Heart left ventricle (tissue), 16 donors: ENCODE measurements around the gene MYD88. TPM values are rescaled to one million over a fixed set of nuclear protein-coding genes. Genes with fewer than 3 reads are reported as not detected.

ENCODE experiments used
- ATAC-seq, 4 donors: fragments of 200-7000 bp; cut with Tn5 transposase; one replicate each; pipeline ENCODE4 v1.9.1; 2020 to 2022; ENCODE audit warnings: moderate library complexity in 4 of 4, mild to moderate bottlenecking in 3 of 4, moderate number of reproducible peaks in 1 of 4
- DNase-seq, 5 donors: peaks; one replicate each; pipeline ENCODE4 v3.0.0-alpha.2; 2020
- H3K27ac ChIP-seq, 12 donors: fragments of 200-600 bp; sonication (generic) in 4 of 12; one replicate each; pipeline versions ENCODE4 v1.5.0 to v1.8.0; 2016 to 2022; ENCODE audit warnings: mild to moderate bottlenecking in 2 of 12
- H3K27me3 ChIP-seq, 9 donors: fragments of 200-600 bp; sonication (generic) in 2 of 9; one replicate each; pipeline versions ENCODE4 v1.5.1 to v1.8.0; 2016 to 2022; ENCODE audit warnings: mild to moderate bottlenecking in 3 of 9
- H3K36me3 ChIP-seq, 9 donors: fragments of 200-600 bp; sonication (generic) in 2 of 9; one replicate each; pipeline versions ENCODE4 v1.5.0 to v1.8.0; 2018 to 2022; ENCODE audit warnings: mild to moderate bottlenecking in 2 of 9
- H3K4me1 ChIP-seq, 12 donors: fragments of 200-600 bp; sonication (generic) in 4 of 12; one replicate each; pipeline versions ENCODE4 v1.5.0 to v1.8.0; 2016 to 2022; ENCODE audit warnings: mild to moderate bottlenecking in 3 of 12
- H3K4me3 ChIP-seq, 12 donors: fragments of 200-600 bp; sonication (generic) in 4 of 12; one replicate each; pipeline versions ENCODE4 v1.5.0 to v1.8.0; 2017 to 2022; ENCODE audit warnings: mild to moderate bottlenecking in 9 of 12, moderate library complexity in 4 of 12
- H3K9me3 ChIP-seq, 12 donors: fragments of 200-600 bp; sonication (generic) in 4 of 12; one replicate each; pipeline versions ENCODE4 v1.5.0 to v1.8.0; 2016 to 2022; ENCODE audit warnings: mild to moderate bottlenecking in 1 of 12
- POLR2A ChIP-seq, 2 donors: fragments of 450-650 bp; IDR thresholded peaks; one replicate each; pipeline ENCODE4 v1.6.1; 2017; ENCODE audit warnings: antibody characterized with exemption in 2 of 2, mild to moderate bottlenecking in 2 of 2, moderate library complexity in 2 of 2
- WGBS, 4 donors: extraction: QIAGEN DNeasy Blood & Tissue Kit in 2 of 4; methylation state at CpG; one replicate each; pipeline versions ENCODE4 v1.1.5 to v1.1.7; 2013 to 2018; 5-methylcytosine and 5-hydroxymethylcytosine counted together
- intact Hi-C, 10 donors: fragments of 100-400 bp; cut with DNase I; formaldehyde crosslinking; loops; one replicate each; pipeline versions ENCODE4 v1.11.1 to v1.14.2; 2022
- polyA plus RNA-seq, 2 donors: library from polyadenylated mRNA; stranded (reverse); fragments of 200-250 nt; gene quantifications; one replicate each; pipeline ENCODE4 v1.2.3, GENCODE V29; 2013
- total RNA-seq, 9 donors: library from RNA; depleted of rRNA in 2 of 9; stranded (reverse); fragments of >200 nt in 2 of 9; fragmentation: NEBNext Ultra II Directional in 3 of 9; extraction: Animal tissue kit (Norgen Biotek cat#: 25700) in 3 of 9; gene quantifications; one replicate each; pipeline versions ENCODE4 v1.1.0 to v1.2.4, GENCODE V29; 2016 to 2023
- TF ChIP-seq, protein P1 (sequence below), 12 donors: fragments of 200-600 bp; sonication (generic) in 4 of 12; IDR thresholded peaks; one replicate each; pipeline versions ENCODE4 v1.5.0 to v1.8.0; 2018 to 2022; ENCODE audit warnings: antibody characterized with exemption in 12 of 12, mild to moderate bottlenecking in 5 of 12
- donor health status: ischemic (EF 13 %, LVEDD 7.1; RV severe dilation, severe dysfunction).
- donor health status: healthy with polysubstance abuse.
- donor health status: DM: no; HTN: yes; CAD: no.
- donor health status: DM: no; HTN: no; CAD: no.
- donor health status: ischemic (EF 25% LVEDD 6.9; RV normal size, moderate dysfunction).
- donor health status: ischemic (EF 25% LVEDD 5.7; RV mildly dilated, moderate dysfunction).
- donor health status: healthy.
- donor health status: DM: yes; HTN: yes; CAD: no.
- donor health status: ischemic (EF 35%, LVEDD 5.7; RV mildly dilated, moderate dysfunction).
- donor health status: nonischemic (EF 11% LVEDD 7.7; RV severe dilation, severe dysfunction).
- donor health status: DM: yes; HTN: yes; CAD: no.
- donor health status: PGD.
- donor health status: ischemic (EF 29% LVEDD 5.4; RV normal size, mild dysfunction).
- donor health status: nonischemic (EF 23%, LVEDD 6.1; RV moderate dilation, normal function).

Gene MYD88
- total and polyA plus RNA-seq, 11 donors, result 3.7 to 47.2 (median 8.2) TPM

DNA sequence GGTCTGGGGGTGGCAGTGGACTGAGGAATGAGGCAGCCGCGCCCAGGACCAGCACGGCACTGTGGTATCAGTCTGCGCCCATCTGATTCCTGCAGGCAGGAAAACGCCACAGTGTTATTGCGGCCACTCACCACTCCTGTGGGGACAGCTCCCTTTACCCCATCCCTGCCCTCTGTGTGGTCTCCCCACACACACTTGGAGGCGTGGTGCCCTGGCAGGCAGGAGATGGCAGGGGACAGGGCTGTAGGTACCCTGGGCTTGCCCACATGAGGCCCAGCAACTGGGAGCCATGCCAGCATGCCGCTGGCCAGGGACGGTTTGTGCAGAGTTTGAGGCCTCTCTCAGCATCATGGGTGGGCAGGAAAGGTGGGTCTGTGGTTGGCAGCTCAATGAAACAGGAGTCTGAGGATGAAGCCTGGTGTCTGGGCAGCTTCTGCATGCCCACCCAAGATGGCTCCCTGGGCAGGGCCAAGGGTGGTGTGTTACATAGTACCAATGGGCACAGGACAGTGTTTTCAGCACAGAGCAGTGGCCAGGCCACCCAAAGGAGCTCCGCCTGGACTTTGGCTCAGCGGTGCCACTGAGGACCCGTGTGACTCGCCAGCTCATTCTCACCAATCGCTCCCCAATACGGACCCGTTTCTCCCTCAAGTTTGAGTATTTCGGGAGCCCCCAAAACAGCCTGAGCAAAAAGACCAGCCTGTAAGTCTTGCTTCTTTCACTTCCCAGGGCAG lies 28.7 kb upstream of the MYD88 start:
- H3K27ac ChIP-seq, result no peak overlapping the region
- WGBS, 4 donors, result 89 to 94% (median 93%) methylated on average over 17 of the region's 17 CpGs
- H3K4me3 ChIP-seq, result no peak overlapping the region
- peaks cover 0 to 6% (median 0%) of the 10 kb centered on the region in 9 donors for H3K27me3 ChIP-seq
- H3K9me3 ChIP-seq, result peaks cover 0 to 13% (median 2%) of the 10 kb centered on the region in 12 donors
- intact Hi-C loops, result loop anchor here in 4 of 10 donors (10.0 kb wide), 4 partner anchors 105 to 375 kb away; partner anchors contain the start of gene XYLB (in 1 of the 4)
- H3K36me3 ChIP-seq, result no peaks in the 10 kb centered on the region
- no peak for TF ChIP-seq POLR2A (IDR thresholded peaks at IDR 0.05)
- TF ChIP-seq, protein P1, sequence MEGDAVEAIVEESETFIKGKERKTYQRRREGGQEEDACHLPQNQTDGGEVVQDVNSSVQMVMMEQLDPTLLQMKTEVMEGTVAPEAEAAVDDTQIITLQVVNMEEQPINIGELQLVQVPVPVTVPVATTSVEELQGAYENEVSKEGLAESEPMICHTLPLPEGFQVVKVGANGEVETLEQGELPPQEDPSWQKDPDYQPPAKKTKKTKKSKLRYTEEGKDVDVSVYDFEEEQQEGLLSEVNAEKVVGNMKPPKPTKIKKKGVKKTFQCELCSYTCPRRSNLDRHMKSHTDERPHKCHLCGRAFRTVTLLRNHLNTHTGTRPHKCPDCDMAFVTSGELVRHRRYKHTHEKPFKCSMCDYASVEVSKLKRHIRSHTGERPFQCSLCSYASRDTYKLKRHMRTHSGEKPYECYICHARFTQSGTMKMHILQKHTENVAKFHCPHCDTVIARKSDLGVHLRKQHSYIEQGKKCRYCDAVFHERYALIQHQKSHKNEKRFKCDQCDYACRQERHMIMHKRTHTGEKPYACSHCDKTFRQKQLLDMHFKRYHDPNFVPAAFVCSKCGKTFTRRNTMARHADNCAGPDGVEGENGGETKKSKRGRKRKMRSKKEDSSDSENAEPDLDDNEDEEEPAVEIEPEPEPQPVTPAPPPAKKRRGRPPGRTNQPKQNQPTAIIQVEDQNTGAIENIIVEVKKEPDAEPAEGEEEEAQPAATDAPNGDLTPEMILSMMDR (IDR thresholded peaks at IDR 0.05), result no peak
- DNase-seq, result peak in 2 of 5 donors; percentile 12 to 51
- peaks cover 0 to 7% (median 0%) of the 10 kb centered on the region in 12 donors for H3K4me1 ChIP-seq
- ATAC-seq, result no peak

GRCh38 chr3:38110314-38111050 lies 28.0 kb upstream of the MYD88 start:
- H3K27me3 ChIP-seq, result peaks cover 0 to 6% (median 0%) of the 10 kb centered on the region in 9 donors
- intact Hi-C loops, result loop anchor here in 4 of 10 donors (10.0 kb wide), 4 partner anchors 106 to 374 kb away; partner anchors contain the start of gene XYLB (in 1 of the 4)
- no peak for TF ChIP-seq POLR2A (IDR thresholded peaks at IDR 0.05)
- TF ChIP-seq, protein P1 (IDR thresholded peaks at IDR 0.05), result no peak
- H3K27ac ChIP-seq, result no peak overlapping the region
- H3K4me3 ChIP-seq, result no peak overlapping the region
- DNase-seq (no peak), ATAC-seq (no peak)
- H3K9me3 ChIP-seq, result peaks cover 0 to 6% (median under 1%) of the 10 kb centered on the region in 12 donors
- peaks cover 0 to 7% (median 0%) of the 10 kb centered on the region in 12 donors for H3K4me1 ChIP-seq
- 87 to 95% (median 89%) methylated on average over 5 to 6 of the region's 6 CpGs for WGBS, 4 donors
- no peaks in the 10 kb centered on the region for H3K36me3 ChIP-seq

DNA sequence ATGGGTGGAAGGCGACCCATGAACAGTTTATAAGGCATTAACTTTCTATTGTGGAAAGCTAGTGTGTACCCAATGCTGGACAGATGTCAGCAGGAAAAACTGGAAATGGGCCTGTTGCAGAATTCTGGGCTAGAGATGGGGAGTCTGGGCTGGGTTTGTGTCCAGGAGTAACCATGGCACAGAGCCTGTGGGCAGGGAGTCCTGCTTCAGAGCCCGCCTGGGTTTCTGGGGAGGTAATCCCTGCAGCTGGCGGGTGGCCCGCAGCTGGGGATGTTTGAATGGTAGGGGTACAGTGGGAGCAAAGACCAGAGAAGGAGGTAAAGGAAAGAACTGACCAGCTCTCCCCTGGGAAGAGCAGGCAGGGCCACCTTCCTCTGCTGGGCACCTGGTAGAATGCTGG lies 27.3 kb upstream of the MYD88 start:
- H3K36me3 ChIP-seq, result no peaks in the 10 kb centered on the region
- no peak overlapping the region for H3K27ac ChIP-seq
- peaks cover 0 to 7% (median 0%) of the 10 kb centered on the region in 12 donors for H3K4me1 ChIP-seq
- 95 to 100% (median 97%) methylated on average over 4 of the region's 4 CpGs for WGBS, 4 donors
- no peaks in the 10 kb centered on the region for H3K27me3 ChIP-seq
- intact Hi-C loops, result loop anchor here in 4 of 10 donors (10.0 kb wide), 4 partner anchors 106 to 374 kb away; partner anchors contain the start of gene XYLB (in 1 of the 4)
- H3K9me3 ChIP-seq, result no peaks in the 10 kb centered on the region
- no peak for ATAC-seq
- H3K4me3 ChIP-seq, result no peak overlapping the region
- TF ChIP-seq, protein P1 (IDR thresholded peaks at IDR 0.05), result no peak
- no peak for TF ChIP-seq POLR2A (IDR thresholded peaks at IDR 0.05)
- no peak for DNase-seq
